Stimulated activated CD4-positive, alpha-beta T cell treated with anti-CD3 and anti-CD28 coated beads, TNF-alpha, amount 100 ng/mL, for 4 hours (primary cell): ENCODE data around the gene TIMM9.
"Not testable (repeated sequence)": the region's sequence is repeated elsewhere in the genome, so short reads cannot be mapped to it uniquely, and the experiment has no call there.

Experiments
- DNase-seq, 3 experiments: peaks; one replicate each; pipeline ENCODE4 v3.0.0-alpha.2; 2020; ENCODE audit warnings: low read depth in 3 of 3

TIMM9 gene

GRCh38 chr14:58398495-58398894 is 28.8 kb downstream of the TIMM9 start:
- DNase-seq: no peak

- DNase-seq: no peak
These were observed 30.2 kb downstream of the TIMM9 start for GRCh38 chr14:58397156-58397555.

GRCh38 chr14:58395812-58396788 is 31.2 kb downstream of the TIMM9 start, which contains the start of gene TOMM20L:
Gene TOMM20L (plus strand): TSS chr14:58395930. CDS start chr14:58395958, 28 bp downstream.
- peak; percentile 39 to 61 (median 40) for DNase-seq

GRCh38 chr14:58395562-58395811 is 31.8 kb downstream of the TIMM9 start:
- DNase-seq: no peak

GRCh38 chr14:58390830-58391229 is 36.5 kb downstream of the TIMM9 start:
- no peak for DNase-seq

- DNase-seq: no peak
These were observed 50.5 kb downstream of the TIMM9 start for GRCh38 chr14:58376791-58377190.

- DNase-seq: no peak
These were observed 58.4 kb downstream of the TIMM9 start for GRCh38 chr14:58368956-58369355.

- DNase-seq: no peak
These were observed 60.0 kb downstream of the TIMM9 start for GRCh38 chr14:58367296-58367695.

- DNase-seq: no peak
These were observed 63.0 kb downstream of the TIMM9 start for GRCh38 chr14:58364316-58364715.

- no peak for DNase-seq
These were observed 64.4 kb downstream of the TIMM9 start for GRCh38 chr14:58362798-58363412.

GRCh38 chr14:58362272-58362671 is 65.1 kb downstream of the TIMM9 start:
- DNase-seq: not testable (repeated sequence)
